ENCODE measurements around the gene ZFAND4.
A peak's percentile ranks its signal among the peaks of the same experiment; 100 is the strongest.
"Not testable (repeated sequence)": the region's sequence is repeated elsewhere in the genome, so short reads cannot be mapped to it uniquely, and the experiment has no call there.

Gene ZFAND4

DNA sequence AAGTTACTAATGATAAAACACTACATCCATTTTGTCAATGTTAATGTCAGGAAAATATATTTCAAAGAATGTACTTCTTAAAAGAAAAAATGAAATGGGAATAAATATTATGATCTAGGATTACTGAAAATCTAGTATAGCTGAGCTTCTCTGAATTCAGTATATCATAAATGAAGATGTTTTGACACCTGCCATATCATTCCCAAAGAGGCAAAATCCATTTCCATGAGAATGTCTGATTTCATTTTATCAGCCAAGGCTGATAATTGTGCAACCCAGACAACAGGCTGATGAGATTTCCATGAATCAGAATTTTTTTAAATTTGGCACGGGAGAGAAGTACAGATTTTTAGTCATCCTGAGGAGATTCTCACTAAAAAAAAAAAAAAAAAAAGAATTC, 32.5 kb downstream of the ZFAND4 start:
- no peak for DNase-seq

DNA sequence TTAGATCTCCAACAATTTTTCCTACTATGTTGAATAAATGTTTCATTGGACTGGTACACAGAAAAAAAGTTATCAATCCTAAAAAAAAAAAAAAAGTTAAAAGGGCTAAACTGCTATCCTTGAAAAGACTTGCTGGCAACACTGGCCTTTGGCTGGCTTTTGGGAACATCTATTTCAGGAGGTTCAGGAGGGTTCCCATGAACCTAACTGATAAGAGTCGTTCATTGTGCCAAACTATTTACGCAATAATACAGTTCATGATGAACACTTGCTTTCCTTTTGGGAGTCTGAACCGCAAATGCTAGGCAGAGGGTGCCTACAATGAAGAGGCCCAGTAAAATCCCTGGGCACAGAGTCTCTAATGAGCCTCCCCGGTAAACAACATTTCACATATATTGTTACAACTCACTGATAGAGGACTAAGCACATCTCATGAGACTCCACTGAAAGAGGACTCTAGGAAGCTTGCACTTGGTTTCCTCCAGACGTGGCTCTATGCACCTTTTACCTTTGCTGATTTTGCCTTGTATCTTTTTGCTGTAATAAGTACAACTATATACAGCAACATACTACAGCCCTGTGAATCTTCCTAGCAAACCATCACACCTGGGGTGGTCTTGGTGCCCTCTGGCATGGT, 45.0 kb downstream of the ZFAND4 start:
- DNase-seq, result no peak

DNA sequence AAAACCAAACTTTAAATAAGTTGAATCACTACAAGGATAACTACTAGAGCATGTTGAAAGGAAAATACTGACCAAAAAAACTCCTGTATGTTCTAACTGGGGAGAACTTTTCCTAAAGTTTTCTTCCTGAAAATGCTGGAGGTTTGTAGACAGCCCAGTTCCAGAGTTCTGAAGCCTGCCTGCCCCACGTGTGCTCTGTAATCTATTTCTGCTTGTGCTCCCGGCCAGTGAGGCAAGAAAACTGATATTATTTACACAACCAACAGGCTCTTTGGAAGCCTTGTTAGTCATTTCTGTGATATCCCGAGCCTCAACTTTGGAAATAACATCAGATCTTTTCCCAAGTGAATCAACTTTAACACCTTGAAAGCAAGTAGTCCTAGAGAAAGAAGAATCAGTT, 46.7 kb downstream of the ZFAND4 start:
- no peak for DNase-seq

DNA sequence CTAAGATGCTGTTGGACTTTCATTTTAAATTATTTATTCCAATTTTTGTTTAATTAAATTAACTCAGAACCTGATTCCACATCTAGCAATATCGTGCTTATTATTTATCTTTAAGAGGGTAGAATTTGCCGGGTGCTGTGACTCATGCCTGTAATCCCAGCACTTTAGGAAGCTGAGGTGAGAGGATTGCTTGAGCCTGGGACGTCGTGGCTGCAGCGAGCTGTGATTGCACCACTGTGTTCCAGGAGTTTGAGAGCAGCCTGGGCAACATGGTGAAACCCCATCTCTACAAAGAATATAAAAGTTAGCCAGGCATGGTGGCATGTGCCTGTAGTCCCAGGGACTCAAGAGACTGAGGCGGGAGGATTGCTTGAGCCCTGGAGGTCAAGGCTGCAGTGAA, 47.8 kb downstream of the ZFAND4 start:
- DNase-seq, result no peak

DNA sequence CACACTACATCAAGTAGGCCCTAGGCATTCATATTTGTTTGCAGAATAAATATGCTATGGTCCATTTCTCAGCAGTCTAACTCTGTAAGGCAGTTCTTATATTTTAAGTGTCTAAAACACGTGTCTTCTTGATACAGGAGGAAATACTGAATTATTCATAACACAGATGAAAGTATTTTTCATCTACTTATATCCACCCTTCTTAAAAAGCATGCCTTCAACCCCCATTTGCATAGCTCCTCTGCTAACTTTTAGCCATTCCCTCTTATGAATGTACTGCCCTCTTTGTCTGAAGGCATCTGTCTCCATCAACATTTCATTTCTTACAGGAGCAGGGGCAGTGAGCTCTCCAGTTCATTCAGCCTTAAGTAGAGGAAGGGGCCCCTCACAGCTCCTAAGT, 57.7 kb downstream of the ZFAND4 start:
- no peak for DNase-seq

DNA sequence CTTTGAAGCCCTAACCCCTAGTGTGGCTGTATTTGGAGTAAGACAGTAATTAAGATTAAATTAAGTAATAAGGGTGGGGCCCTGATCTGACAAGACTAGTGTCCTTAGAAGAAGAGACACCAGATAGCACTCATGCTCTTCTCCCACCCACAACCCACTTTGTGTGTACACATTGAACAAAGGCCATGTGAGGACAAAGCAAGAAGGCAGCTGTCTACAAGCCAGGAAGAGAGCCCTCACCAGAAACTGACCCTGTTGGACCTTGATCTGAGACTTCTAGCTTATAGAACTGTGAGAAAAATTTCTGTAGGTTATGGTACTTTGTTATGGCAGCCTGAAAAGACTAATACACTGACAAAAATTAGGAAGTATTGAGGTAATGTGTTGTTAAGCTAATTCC, 59.8 kb downstream of the ZFAND4 start:
- no peak for DNase-seq

DNA sequence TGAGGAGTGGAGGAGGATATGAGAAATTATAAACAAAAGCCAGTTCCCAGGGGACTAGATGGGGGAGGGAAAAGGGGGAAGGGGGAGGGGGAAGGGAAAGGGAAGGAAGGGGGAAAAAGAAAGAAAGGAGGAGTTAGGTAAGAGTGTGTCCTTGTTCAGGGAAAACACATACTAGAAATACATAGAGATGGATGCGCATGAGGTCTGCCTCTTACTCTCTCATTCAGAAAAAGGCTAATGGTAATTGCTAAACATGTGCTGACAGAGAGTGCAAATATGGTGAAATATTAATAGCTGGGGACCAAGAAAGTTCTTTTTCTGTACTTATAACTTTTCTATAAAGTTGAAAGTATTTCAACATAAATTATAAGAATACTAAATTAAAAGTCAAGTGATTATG, 64.5 kb downstream of the ZFAND4 start:
- no peak for DNase-seq

DNA sequence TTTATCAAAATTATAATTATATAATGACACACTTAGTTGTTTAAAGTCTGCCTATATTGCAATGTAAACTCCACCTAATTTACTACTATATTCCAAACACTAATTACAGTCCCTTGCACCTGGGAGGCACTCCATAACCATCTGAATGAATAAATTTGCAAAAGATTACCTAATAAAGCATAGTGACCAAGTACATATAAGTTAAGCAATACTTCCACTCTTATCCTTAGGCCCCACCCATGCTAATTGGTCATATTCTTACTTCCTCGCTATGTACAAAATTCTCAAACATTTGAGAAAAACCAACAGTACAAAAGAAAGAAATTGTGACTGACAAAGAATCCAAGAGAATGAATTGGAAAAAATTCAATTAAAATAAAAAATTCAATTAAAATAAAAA, 65.3 kb downstream of the ZFAND4 start:
- no peak for DNase-seq

DNA sequence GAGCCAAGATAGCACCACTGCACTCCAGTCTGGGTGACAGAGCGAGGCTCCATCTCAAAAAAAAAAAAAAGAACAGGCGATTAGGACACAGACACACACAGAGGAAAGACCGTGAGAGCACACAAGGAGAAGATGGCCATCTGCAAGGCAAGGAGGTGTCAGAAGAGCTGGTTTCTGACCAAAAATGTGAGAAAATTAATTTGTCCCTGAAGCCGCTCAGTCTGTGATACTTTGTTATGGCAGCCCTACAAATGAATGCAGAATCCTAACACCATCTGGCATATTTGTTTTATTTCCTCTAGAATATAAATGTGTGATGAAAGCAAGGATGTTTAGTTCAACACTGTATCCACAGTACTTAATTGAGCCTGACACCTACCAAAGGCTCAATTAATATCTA, 69.7 kb downstream of the ZFAND4 start:
- no peak for DNase-seq

DNA sequence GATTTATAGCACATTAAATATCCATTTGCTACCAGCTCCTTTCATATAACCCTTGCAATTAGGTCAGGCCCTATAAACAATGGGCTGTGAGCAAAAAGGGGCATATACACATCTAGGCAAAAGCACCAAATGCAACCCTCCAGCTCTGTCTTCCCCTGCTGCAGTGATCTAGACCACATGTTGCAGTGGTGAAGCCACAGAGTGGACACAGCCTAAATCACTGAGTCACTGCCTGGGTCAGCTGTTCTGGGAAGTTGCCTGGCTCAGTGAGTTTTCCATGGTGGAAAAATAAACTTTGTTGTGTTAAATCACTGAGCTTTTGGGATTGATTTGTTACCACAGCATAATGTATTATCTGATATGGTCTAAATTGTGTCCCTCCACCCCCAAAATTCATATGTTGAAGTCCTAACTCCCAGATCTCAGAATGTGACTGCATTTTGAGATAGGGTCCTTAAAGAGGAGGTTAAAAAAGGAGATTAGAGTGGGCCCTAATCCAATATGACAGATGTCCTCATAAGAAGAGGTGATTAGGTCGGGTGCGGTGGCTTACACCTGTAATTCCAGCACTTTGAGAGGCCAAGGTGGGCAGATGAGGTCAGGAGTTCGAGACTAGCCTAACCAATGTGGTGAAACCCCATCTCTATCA, 70.4 kb downstream of the ZFAND4 start:
- DNase-seq, result no peak

DNA sequence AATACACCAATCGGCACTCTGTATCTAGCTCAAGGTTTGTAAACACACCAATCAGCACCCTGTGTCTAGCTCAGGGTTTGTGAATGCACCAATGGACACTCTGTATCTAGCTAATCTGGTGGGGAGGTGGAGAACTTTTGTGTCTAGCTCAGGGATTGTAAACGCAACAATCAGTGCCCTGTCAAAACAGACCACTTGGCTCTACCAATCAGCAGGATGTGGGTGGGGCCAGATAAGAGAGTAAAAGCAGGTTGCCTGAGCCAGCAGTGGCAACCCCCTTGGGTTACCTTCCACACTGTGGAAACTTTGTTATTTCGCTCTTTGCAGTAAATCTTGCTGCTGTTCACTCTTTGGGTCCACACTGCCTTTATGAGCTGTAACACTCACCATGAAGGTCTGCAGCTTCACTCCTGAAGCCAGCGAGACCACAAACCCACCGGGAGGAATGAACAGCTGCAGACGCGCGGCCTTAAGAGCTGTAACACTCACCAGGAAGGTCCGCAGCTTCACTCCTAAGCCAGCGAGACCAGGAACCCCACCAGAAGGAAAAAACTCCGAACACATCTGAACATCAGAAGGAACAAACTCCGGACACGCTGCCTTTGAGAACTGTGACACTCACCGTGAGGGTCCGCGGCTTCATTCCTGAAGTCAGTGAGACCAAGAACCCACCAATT, 71.2 kb downstream of the ZFAND4 start:
- DNase-seq, result not testable (repeated sequence)

DNA sequence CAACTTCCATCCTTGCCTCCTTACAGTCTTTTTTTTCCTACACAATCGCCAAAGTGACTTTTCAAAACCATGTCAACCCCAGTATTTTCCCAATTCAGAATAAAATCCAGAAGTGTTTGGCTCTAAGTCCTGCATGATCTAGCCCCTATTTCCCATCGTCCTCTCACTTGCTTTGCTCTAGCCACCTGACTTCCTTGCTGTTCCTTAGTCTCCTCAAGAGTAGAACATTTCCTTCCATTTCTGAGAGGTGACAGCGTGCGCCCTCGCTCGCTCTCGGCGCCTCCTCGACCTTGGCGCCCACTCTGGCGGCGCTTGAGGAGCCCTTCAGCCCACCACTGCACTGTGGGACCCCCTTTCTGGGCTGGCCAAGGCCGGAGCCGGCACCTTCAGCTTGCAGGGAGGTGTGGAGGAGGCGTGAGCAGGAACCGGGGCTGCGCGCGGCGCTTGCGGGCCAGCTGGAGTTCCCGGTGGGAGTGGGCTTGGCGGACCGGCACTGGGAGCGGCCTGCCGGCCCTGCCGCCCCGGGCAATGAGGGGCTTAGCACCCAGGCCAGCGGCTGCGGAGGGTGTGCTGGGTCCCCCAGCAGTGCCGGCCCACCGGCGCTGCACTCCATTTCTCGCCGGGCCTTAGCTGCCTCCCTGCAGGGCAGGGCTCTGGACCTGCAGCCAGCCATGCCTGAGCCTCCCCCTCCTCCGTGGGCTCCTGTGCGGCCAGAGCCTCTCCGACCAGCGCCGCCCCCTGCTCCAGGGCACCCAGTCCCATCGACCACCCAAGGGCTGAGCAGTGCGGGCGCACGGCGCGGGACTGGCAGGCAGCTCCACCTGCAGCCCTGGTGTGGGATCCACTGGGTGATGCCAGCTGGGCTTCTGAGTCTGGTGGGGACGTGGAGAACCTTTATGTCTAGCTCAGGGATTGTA, 72.0 kb downstream of the ZFAND4 start:
- not testable (repeated sequence) for DNase-seq

DNA sequence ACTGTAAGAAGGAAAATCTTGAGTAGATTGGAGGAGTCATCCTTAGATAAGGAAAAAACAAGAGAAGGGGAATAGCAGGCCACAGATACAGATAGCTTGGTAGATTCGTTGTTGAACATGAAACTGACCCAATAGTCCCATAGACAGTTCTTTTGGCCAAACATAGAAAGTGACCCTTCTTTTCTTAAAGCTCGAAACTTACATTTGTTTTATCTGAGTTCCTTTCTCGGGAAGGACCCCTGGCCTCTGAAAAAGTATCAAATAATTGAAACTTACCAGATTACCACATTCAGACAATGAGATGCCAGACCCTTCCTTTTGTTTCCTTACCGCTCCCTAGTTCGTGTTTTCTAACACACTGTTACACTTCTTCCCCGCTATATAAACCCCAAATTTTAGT, 72.9 kb downstream of the ZFAND4 start:
- DNase-seq, result no peak

DNA sequence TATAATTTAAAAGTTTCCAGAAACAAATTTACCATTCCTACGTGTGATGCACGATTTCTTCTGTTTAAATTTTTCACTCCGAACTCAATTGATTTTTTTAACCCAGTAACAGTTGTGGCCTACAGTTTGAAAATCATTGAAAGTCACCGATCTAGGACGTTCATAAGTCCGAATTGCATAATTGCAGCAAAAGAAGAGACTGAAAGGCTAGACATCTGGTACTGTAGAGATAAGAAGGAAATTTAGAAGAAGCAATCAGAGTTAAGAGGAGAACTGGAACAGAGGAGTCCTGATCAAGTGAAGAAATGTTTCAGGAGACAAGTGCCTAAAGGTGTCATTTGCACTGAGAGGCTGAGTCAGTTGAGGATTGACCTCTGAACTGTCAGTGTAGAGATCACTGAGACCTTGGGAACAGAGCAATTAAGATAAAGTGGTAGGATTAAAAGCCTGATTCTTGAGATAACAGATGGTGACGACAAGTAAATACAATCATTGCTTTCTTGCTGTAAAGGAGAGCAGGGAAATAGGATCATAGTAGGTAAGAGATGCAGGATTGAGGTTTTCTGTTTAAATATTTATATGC, 73.5 kb downstream of the ZFAND4 start:
- no peak for DNase-seq

DNA sequence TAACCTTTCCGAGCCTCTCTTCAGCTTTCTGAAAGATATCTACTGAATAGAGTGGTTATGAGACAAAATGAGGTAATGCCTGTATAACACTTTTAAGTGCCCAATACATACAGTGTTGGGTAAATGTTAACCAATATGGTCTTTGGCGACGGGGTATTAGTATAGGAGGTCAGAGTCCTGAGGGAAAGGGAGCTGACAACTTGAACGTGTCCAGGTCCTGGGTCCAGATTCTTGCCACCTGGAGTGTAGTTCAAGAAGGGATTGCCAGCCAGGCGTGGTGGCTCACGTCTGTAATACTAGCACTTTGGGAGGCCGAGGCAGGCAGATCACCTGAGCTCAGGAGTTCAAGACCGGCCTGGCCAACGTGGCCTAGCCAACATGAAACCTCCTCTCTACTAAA, 76.0 kb downstream of the ZFAND4 start:
- no peak for DNase-seq

DNA sequence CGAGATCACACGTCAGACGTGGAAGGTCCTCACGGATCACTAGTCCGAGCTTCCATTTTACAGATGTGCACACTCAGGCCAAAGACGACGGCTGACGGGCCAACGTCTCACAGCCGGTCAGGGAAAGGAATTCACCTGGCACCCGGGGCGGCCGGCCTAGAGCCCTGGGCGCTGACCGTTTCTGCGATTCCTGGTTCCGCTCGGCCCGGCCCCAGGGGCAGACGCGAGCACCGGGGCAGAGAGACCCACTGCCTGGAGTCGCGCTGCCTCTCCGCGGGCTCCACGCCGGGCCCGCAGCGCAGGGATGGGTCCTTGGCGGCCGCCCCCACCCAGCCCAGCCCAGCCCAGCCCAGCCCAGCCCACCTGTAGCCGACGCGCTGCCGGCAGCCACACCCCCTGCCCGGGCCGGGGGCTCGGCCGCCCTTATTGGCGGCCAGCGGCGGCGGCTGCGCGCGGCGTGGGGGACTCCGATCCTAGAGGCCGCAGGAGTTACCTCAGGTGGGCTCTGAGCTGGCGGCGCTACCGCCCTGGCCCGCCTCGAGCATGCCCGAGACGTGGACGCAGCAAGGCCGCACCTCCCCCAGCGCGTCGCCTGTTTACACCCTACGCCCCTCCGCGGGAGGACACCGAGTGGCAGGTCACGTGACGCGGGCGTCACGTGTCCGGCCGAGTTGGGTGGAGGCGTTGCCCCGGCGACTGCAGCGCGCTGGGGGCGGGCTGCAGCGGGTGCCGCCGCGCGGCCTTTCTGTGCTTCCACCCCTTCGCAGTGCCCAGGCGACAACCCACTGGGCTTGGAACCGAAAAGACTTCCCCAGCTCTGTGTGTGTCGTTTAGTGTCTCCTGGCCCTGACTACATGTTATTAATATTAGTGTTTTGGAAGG, 78.1 kb downstream of the ZFAND4 start:
- peak; percentile 73 for DNase-seq

DNA sequence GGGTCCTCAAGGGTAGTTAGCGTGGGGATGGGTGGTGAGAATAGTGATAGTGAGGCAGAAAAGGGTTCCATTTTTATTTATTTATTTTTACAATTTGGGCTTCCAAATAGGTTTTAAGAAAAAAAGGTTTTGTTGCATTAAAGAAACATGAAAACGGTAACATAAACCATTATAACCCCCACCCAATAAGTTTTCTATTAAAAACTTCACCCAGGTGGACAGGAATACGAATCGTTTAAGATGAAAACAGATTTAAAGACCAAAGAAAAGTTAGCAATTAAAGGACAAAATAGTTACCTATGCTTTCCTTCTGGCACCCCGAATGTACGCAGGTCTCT, 78.7 kb downstream of the ZFAND4 start:
- no peak for DNase-seq

DNA sequence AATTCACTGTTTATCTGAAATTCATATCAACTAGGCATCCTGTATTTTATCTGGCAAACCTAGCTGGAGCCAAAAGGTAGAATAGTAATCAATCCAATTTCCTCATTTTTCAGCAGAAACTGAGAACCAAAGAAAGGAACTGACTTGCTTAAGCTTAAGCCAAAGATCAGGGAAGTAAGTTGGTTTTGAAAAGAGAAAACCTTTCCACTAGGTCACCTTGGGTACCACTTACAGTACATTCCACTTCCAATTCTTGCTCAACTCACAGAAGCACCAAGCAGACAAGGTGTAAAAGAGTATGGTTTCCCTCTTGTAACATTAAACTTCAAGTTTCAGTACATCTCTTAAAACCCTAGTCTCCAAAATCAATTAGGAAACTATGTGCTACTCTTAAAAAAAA, 79.6 kb downstream of the ZFAND4 start:
- no peak for DNase-seq

DNA sequence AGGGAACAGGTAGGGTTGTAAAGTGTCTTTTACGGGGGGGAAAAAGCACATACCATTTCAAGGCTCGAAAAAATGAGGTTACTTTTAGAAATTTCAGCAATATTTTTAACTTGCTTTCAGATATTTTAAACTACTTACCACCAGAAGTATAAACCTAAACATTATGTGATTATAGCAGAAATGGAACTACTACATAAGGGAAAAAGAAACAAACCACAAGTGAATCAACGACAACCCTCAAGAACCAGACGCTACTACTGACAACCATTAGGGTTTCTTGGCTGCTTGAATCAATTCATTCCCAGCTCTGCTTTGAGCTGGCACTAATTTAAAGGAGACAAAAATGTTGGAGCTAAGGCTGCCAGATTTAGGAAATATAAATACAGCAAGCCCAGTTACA, 80.1 kb downstream of the ZFAND4 start:
- no peak for DNase-seq

DNA sequence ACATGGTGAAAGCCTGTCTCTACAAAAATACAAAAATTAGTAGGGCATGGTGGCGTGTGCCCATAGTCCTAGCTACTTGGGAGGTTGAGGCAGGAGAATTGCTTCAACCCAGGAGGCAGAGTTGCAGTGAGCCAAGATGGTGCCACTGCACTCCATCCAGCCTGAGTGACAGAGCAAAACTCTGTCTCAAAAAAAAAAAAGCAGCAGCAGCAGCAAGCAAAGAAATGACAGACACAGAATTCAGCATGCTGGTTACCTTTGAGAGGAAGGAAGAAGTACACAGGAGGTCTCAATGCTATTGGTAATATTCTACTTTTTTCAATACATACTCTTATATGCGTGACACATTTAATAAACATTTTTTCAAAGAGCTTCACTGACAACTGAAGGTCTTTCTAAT, 81.3 kb downstream of the ZFAND4 start:
- no peak for DNase-seq

DNA sequence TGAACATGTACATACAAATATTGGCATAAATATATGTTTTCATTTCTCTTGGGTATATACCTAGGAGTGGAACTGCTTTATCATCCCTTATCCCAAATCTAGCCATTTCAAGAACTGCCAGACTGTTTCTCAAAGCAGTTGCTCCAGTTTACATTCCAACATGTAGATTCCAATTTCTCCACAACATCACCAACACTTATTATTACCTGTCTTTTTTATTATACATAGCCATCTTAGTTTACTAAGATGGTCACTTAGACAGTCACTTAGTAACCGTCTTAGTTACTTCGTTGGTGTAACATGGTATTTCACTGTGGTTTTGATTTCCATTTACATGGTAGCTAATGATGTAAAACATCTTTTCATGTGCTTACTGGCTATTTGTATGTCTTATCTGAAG, 82.7 kb downstream of the ZFAND4 start:
- no peak for DNase-seq

DNA sequence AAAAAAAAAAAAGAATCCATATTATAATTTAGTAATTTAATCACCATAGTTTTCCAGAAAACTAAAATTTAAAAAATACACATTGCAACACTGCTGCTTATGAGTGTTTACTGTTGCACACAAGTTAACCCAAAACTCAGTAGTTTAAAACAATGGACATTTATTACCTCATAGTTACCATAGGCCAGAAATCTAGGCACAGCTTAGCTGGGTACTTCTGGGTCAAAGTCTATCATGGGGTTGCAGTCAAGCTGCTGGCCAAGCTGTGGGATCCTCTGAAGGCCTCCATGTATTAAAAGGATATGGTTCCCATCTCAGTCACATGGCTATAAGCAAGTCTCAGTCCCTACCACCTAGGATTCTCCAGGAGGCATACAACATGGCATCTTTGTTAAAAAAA, 83.6 kb downstream of the ZFAND4 start:
- no peak for DNase-seq

All from NCI-H2171 (cell line).